Stomach (tissue), 9 donors: ENCODE results near the gene RAPGEF3. TPM values are rescaled to one million over a fixed set of nuclear protein-coding genes. Genes with fewer than 3 reads are reported as not detected.
A peak's percentile ranks its signal among the peaks of the same experiment; 100 is the strongest.

Source experiments
- DNase-seq, 2 donors: peaks; one replicate each; pipeline versions ENCODE4 v3.0.0 to v3.0.0-alpha.2; 2013 to 2019
- H3K27ac ChIP-seq, 5 donors: fragments of 200-600 bp in 4 of 5; sonication (generic) in 4 of 5; one replicate each; pipeline ENCODE4 v1.5.1; 2013 to 2019; ENCODE audit warnings: mild to moderate bottlenecking in 1 of 5, moderate library complexity in 1 of 5
- H3K27me3 ChIP-seq, 3 donors: fragments of 200-600 bp; sonication (generic); one replicate each; pipeline ENCODE4 v1.5.1; 2017 to 2019; ENCODE audit warnings: mixed run types in 1 of 3
- H3K36me3 ChIP-seq, 4 donors: fragments of 200-600 bp; sonication (generic); 1 replicate in 3 of 4; 2 replicates in 1 of 4; pipeline ENCODE4 v1.5.1; 2016 to 2019
- H3K4me1 ChIP-seq, 4 donors: fragments of 200-600 bp; sonication (generic); one replicate each; pipeline ENCODE4 v1.5.1; 2016 to 2019
- H3K4me3 ChIP-seq, 4 donors: fragments of 200-600 bp; sonication (generic) in 3 of 4; one replicate each; pipeline ENCODE4 v1.5.1; 2016 to 2019; ENCODE audit warnings: mild to moderate bottlenecking in 1 of 4
- H3K9me3 ChIP-seq, 4 donors: fragments of 200-600 bp; sonication (generic); one replicate each; pipeline ENCODE4 v1.5.1; 2016 to 2019
- EP300 ChIP-seq: sonication (generic); formaldehyde crosslinking; IDR thresholded peaks from one replicate; pipeline ENCODE4 v1.6.1; 2017; ENCODE audit warnings: antibody characterized with exemption
- POLR2A ChIP-seq, 4 donors: fragments of 450-650 bp; IDR thresholded peaks; one replicate each; pipeline ENCODE4 v1.6.1; 2016; ENCODE audit warnings: antibody characterized with exemption in 4 of 4, control low read depth in 2 of 4, mild to moderate bottlenecking in 1 of 4, moderate library complexity in 1 of 4
- POLR2AphosphoS5 ChIP-seq, 3 donors: sonication (generic); formaldehyde crosslinking; IDR thresholded peaks; one replicate each; pipeline ENCODE4 v1.6.1; 2016; ENCODE audit warnings: antibody characterized with exemption in 3 of 3
- WGBS, 5 donors: extraction: QIAGEN DNeasy Blood & Tissue Kit in 3 of 5; methylation state at CpG; one replicate each; pipeline versions ENCODE4 v1.1.5 to v1.1.7; 2013 to 2018; 5-methylcytosine and 5-hydroxymethylcytosine counted together
- intact Hi-C: fragments of 100-400 bp; cut with DNase I; formaldehyde crosslinking; loops from one replicate; pipeline ENCODE4 v1.15.1; 2023; ENCODE audit warnings: low total_unique reads
- polyA plus RNA-seq, 3 donors: library from polyadenylated mRNA; stranded (reverse); fragments of 200-250 nt; gene quantifications; one replicate each; pipeline ENCODE4 v1.2.3, GENCODE V29; 2013
- total RNA-seq, 5 donors: library from RNA; depleted of rRNA; stranded (reverse); fragments of >200 nt; gene quantifications; one replicate each; pipeline versions ENCODE4 v1.1.0 to v1.2.3, GENCODE V29; 2014 to 2016
- TF ChIP-seq, protein P1 (sequence below), 7 experiments: fragments of 450-650 bp in 4 of 7; fragments of 200-600 bp in 3 of 7; sonication (generic) in 3 of 7; IDR thresholded peaks; one replicate each; pipeline ENCODE4 v1.5.1; 2016 to 2019; ENCODE audit warnings: antibody characterized with exemption in 7 of 7, control low read depth in 2 of 7, mild to moderate bottlenecking in 1 of 7
- donor health status: healthy with polysubstance abuse.
- donor health status: Bipolar disorder and iron deficiency.
- donor health status: healthy.

Gene RAPGEF3
- total and polyA plus RNA-seq, 8 donors, result 15.9 to 114 (median 23.9) TPM

DNA sequence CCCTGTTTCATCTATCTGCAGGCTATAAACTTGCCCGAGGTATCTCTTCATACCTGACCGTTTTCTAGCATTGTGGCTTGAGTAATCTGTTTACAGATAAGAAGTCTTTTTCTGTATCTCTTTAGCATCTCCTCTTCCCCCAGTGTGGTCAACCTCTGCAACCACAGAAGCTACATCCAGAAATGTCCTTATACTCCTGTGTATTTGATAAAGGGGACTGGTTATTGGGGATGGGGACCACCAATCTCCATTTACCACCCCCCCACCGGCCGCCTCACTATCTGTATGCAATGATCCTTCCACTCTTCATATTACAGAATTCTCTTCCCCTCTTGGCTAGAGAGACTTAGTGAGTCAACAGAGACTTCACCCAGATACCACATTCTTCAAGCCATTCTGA is 49.4 kb downstream of the RAPGEF3 start:
- H3K36me3 ChIP-seq, result no peaks in the 10 kb centered on the region
- no peak overlapping the region for H3K4me3 ChIP-seq
- intact Hi-C loops, result no loop called here
- no peak for TF ChIP-seq POLR2AphosphoS5 (IDR thresholded peaks at IDR 0.05)
- TF ChIP-seq, protein P1, sequence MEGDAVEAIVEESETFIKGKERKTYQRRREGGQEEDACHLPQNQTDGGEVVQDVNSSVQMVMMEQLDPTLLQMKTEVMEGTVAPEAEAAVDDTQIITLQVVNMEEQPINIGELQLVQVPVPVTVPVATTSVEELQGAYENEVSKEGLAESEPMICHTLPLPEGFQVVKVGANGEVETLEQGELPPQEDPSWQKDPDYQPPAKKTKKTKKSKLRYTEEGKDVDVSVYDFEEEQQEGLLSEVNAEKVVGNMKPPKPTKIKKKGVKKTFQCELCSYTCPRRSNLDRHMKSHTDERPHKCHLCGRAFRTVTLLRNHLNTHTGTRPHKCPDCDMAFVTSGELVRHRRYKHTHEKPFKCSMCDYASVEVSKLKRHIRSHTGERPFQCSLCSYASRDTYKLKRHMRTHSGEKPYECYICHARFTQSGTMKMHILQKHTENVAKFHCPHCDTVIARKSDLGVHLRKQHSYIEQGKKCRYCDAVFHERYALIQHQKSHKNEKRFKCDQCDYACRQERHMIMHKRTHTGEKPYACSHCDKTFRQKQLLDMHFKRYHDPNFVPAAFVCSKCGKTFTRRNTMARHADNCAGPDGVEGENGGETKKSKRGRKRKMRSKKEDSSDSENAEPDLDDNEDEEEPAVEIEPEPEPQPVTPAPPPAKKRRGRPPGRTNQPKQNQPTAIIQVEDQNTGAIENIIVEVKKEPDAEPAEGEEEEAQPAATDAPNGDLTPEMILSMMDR (IDR thresholded peaks at IDR 0.05), result no peak
- TF ChIP-seq EP300, result no peak
- no peak for TF ChIP-seq POLR2A (IDR thresholded peaks at IDR 0.05)
- H3K4me1 ChIP-seq, result peaks cover 7 to 40% (median 24%) of the 10 kb centered on the region in 4 donors
- DNase-seq, result no peak
- no peaks in the 10 kb centered on the region for H3K27me3 ChIP-seq
- WGBS, 5 donors, result 78 to 85% (median 79%) methylated on average over 4 of the region's 4 CpGs
- H3K27ac ChIP-seq, result no peak overlapping the region
- no peaks in the 10 kb centered on the region for H3K9me3 ChIP-seq

DNA sequence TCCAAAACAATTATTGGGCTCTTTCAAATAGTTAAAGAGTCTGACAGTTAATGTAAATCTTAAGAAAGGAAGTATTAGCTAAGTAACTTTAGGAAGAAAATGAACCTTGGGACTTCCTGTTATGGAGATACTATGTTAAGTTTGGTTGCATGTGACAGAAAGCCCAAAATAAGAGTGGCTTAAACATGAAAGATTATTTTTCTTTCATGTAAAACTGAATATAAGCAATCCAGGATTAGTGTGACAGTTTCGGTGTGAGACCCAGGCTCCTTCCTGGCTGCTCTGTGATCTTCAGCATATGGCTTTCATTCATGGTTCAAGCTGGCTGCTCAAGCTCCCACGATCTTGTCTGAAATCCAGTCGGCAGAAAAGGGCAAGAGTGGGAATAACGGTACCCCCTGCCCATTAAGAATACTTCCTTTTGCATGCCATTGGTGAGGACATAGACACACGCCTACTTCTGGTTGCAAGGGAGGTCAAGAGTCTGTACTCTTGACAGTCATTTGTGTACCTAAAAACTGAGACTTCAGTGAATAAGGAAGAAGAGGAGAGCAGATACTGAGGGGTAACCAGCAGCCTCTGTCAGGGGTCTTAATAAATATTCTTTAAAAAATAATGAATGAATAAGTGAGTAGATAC is 50.7 kb downstream of the RAPGEF3 start:
- WGBS, 5 donors, result 51 to 61% (median 59%) methylated on average over 5 of the region's 5 CpGs
- DNase-seq, result no peak
- Histone ChIP-seq H3K36me3 (no peaks in the 10 kb centered on the region), H3K9me3 (no peaks in the 10 kb centered on the region), H3K27me3 (no peaks in the 10 kb centered on the region), H3K4me3 (no peak overlapping the region), H3K4me1 (peaks cover 7 to 46% (median 30%) of the 10 kb centered on the region in 4 donors), H3K27ac (no peak overlapping the region)
- intact Hi-C loops, result no loop called here
- no peak for TF ChIP-seq POLR2A (IDR thresholded peaks at IDR 0.05)
- no peak for TF ChIP-seq POLR2AphosphoS5 (IDR thresholded peaks at IDR 0.05)
- TF ChIP-seq EP300, result no peak
- TF ChIP-seq, protein P1 (IDR thresholded peaks at IDR 0.05), result no peak

DNA sequence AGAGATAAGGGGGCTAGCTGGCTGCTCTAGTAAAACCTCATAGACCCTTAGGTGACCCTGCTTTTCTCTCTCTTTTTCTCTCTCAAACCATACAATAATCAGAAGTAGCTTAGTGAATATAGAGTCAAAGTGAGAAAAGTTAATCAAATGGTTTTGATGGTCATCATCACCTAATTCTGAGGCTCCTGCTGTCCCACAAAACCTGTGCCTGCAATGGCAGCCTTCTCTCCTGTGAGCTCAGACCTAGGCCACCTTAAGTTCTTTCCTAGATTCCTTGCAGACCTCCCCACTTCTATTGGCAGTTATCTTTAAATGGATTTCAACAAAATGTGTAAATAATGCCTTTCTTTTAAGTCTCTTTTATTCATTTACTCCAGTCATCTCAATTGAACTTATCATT is 51.3 kb downstream of the RAPGEF3 start:
- peak overlapping the region in 1 of 4 donors; percentile 80 for H3K4me3 ChIP-seq
- no peaks in the 10 kb centered on the region for H3K27me3 ChIP-seq
- no peak for DNase-seq
- no peak for TF ChIP-seq EP300
- TF ChIP-seq, protein P1 (IDR thresholded peaks at IDR 0.05), result no peak
- TF ChIP-seq POLR2A (IDR thresholded peaks at IDR 0.05), result no peak
- no peak overlapping the region for H3K27ac ChIP-seq
- intact Hi-C loops, result no loop called here
- H3K36me3 ChIP-seq, result no peaks in the 10 kb centered on the region
- H3K9me3 ChIP-seq, result no peaks in the 10 kb centered on the region
- H3K4me1 ChIP-seq, result peaks cover 7 to 46% (median 32%) of the 10 kb centered on the region in 4 donors

DNA sequence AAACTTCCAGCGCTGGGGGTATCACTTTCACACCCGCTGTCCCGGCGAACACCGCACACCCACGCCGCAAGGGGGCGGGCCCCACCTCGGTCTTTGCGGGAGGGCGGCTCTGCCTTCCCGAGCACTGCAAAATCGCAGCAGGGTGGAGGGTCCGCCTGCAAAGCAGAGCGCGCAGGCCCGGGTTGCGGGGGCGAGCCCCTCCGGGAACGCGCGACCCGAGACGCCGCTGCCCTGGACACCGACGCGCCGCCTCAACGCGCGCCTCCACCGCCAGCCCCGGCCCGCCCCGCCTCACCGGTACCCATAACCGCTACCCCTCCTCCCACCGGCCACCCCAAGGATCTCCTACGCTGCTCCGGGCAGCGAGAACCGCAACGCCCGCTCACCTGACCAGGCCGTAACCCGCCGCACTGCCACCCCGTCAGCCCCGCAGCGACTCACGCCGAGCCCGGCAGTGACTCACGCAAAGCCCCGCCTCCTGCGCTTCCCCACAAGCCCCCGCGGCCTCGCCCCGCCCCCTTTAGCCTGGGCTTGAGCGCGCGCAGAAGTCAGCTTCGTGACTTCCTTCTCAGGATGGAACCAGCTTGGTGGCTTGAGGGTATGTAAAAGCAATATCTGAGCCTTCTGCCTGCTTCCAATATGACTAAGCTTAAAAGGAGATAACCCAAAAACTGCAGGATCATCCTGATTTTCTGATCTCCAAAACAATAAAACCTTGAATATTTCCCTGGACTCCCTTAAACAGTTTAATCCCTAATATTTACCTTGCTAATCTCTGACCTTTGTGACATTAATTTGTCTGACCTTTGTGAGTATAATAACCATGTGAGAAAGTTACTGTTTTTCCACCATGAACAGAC is 52.9 kb downstream of the RAPGEF3 start, which contains the start of gene RPAP3:
TSS of gene RPAP3 (minus strand) at position 465 of the 860 bp plus-strand sequence. CDS start 3,190 bp downstream, outside the sequence.
- peaks cover 7 to 46% (median 32%) of the 10 kb centered on the region in 4 donors for H3K4me1 ChIP-seq
- WGBS, 5 donors, result 0 to 1% (median 0%) methylated on average over 30 to 66 of the region's 66 CpGs
- intact Hi-C loops, result no loop called here
- H3K27me3 ChIP-seq, result no peaks in the 10 kb centered on the region
- H3K36me3 ChIP-seq, result peaks cover 0 to 6% (median 4%) of the 10 kb centered on the region in 4 donors
- no peak for TF ChIP-seq EP300
- TF ChIP-seq POLR2AphosphoS5 (IDR thresholded peaks at IDR 0.05), result peak; percentile 86 to 97 (median 96)
- TF ChIP-seq, protein P1 (IDR thresholded peaks at IDR 0.05), result peak in 5 of 7 experiments; percentile 44 to 75 (median 60)
- TF ChIP-seq POLR2A (IDR thresholded peaks at IDR 0.05), result peak in 1 of 4 donors; percentile 70
- DNase-seq, result peak; percentile 99
- peak within 1 kb of the TSS; percentile 66 to 100 (median 83) for H3K4me3 ChIP-seq
- no peaks in the 10 kb centered on the region for H3K9me3 ChIP-seq
- H3K27ac ChIP-seq, result peak within 1 kb of the TSS; percentile 89 to 96 (median 92)
